SW480 (cell line): ENCODE measurements around the gene FAM111B.
"Not testable (repeated sequence)": the region's sequence is repeated elsewhere in the genome, so short reads cannot be mapped to it uniquely, and the experiment has no call there.

Source experiments
- DNase-seq: peaks from one replicate; pipeline ENCODE4 v3.0.0-alpha.2; 2016; ENCODE audit warnings: low spot score

Gene FAM111B

GRCh38 chr11:59106363-59107336 lies at the start of gene FAM111B:
FAM111B (plus strand) TSS chr11:59107237; CDS start chr11:59109626, 2,389 bp downstream.
- DNase-seq: peak; percentile 96

- DNase-seq: peak; percentile 82
These were observed 48.7 kb upstream of the FAM111B start for GRCh38 chr11:59058120-59059033.

- DNase-seq: peak; percentile 64
These were observed 46.9 kb upstream of the FAM111B start for GRCh38 chr11:59060096-59060495.

GRCh38 chr11:59062602-59063529 lies 44.2 kb upstream of the FAM111B start:
- peak; percentile 17 for DNase-seq

- DNase-seq: peak; percentile 54
These were observed 42.9 kb upstream of the FAM111B start for GRCh38 chr11:59063996-59064727.

- peak; percentile 7 for DNase-seq
These were observed 38.0 kb upstream of the FAM111B start for GRCh38 chr11:59069087-59069486.

GRCh38 chr11:59076876-59077571 lies 30.0 kb upstream of the FAM111B start:
- no peak for DNase-seq

- DNase-seq: no peak
These were observed 28.6 kb upstream of the FAM111B start for GRCh38 chr11:59078435-59078834.

GRCh38 chr11:59079086-59079485 lies 28.0 kb upstream of the FAM111B start:
- no peak for DNase-seq

- not testable (repeated sequence) for DNase-seq
These were observed 26.6 kb upstream of the FAM111B start for GRCh38 chr11:59080421-59080820.

GRCh38 chr11:59081430-59082020 lies 25.5 kb upstream of the FAM111B start:
- not testable (repeated sequence) for DNase-seq

- not testable (repeated sequence) for DNase-seq
These were observed 21.0 kb upstream of the FAM111B start, which contains the start of gene GLYATL1B for GRCh38 chr11:59086007-59086406. GLYATL1B (plus strand) TSS chr11:59086307; CDS start chr11:59086307, 0 bp downstream.

- no peak for DNase-seq
These were observed 18.9 kb upstream of the FAM111B start for GRCh38 chr11:59088162-59088561.

GRCh38 chr11:59093576-59093975 lies 13.5 kb upstream of the FAM111B start:
- not testable (repeated sequence) for DNase-seq

- not testable (repeated sequence) for DNase-seq
These were observed 11.8 kb upstream of the FAM111B start for GRCh38 chr11:59095225-59095624.

- not testable (repeated sequence) for DNase-seq
These were observed 11.0 kb upstream of the FAM111B start for GRCh38 chr11:59095972-59096575.

- DNase-seq: peak; percentile 36
These were observed 9.8 kb upstream of the FAM111B start for GRCh38 chr11:59097113-59097708.

- DNase-seq: not testable (repeated sequence)
These were observed 9.1 kb upstream of the FAM111B start for GRCh38 chr11:59097938-59098337.
